Adipocyte (in vitro differentiated cells): ENCODE data around the gene LRBA.

Experiments used
- DNase-seq: peaks from one replicate; pipeline ENCODE4 v3.0.0-alpha.2; 2015; ENCODE audit warnings: low read depth
- H3K27me3 ChIP-seq: replicated peaks from 2 replicates; pipeline ENCODE4 v1.7.0; 2013; ENCODE audit warnings: mild to moderate bottlenecking, low read length, moderate library complexity; ENCODE audit not compliant: control insufficient read depth, insufficient read depth
- H3K36me3 ChIP-seq: 2 replicates; pipeline ENCODE4 v1.7.0; 2013; ENCODE audit warnings: low read length, mild to moderate bottlenecking, moderate library complexity; ENCODE audit not compliant: control insufficient read depth, insufficient read depth, severe bottlenecking
- H3K4me1 ChIP-seq: 2 replicates; pipeline ENCODE4 v1.7.0; 2013; ENCODE audit warnings: mild to moderate bottlenecking, low read length, moderate library complexity; ENCODE audit not compliant: control insufficient read depth, insufficient read depth
- H3K4me3 ChIP-seq: 2 replicates; pipeline ENCODE4 v1.7.0; 2013; ENCODE audit warnings: mild to moderate bottlenecking, low read length, moderate library complexity
- H3K9ac ChIP-seq: 2 replicates; pipeline ENCODE4 v1.7.0; 2013; ENCODE audit warnings: mild to moderate bottlenecking, low read length, moderate library complexity
- H3K9me3 ChIP-seq: 2 replicates; pipeline ENCODE4 v1.7.0; 2013; ENCODE audit warnings: mild to moderate bottlenecking, low read length, moderate library complexity; ENCODE audit not compliant: control insufficient read depth

Gene LRBA

DNA sequence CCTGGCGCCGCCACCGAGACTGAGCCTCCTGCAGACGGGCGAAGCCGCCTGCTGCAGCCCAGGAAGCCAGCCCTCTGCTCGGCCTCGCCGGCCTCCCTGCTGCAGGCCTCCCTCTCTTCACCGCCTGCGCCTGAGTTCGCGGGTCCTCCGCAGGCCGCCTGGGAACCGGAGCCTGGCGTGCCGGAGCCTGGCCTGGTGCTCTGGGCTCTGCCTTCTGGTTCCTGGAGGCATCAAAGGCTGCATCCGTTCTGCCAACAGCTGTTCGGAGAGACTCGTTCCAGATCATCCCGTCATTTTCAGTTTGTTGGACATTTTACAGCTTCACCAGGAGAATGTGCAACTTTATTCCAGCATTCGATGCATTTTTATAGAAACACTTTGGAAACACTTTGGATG, 758.9 kb downstream of the LRBA start:
- Histone ChIP-seq H3K4me3 (no peak overlapping the region), H3K27me3 (no peaks in the 10 kb centered on the region), H3K4me1 (no peaks in the 10 kb centered on the region), H3K9me3 (peaks cover 3% of the 10 kb centered on the region), H3K9ac (no peak overlapping the region), H3K36me3 (peaks cover 13% of the 10 kb centered on the region)
- DNase-seq: no peak

DNA sequence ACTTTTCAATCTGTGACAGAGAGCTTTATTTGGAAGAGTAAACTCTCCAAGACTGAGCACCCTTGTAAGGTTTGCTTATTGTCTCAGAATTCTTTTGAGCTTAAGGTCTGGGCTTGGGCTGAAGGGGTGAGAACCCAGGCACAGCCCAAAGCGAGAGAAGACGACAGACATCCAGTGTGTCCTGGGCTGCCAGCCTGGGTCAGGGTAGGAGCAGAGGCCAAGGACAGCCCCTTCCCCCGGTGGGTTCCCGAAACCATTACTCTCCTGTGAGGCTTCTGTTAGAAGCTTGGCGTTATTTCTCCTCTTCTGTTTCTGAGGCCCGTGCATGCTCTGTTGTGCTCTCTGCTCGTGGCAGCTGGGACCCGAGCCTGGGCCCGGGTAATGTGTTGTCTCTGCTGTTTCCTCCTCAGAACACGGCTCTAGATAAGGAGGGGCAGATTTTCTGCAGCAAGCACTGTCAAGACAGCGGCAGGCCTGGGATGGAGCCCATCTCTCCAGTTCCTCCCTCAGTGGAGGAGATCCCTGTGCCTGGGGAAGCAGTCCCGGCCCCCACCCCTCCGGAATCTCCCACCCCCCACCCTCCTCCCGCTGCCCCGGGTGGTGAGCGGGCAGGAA, 759.4 kb downstream of the LRBA start:
- Histone ChIP-seq H3K9ac (no peak overlapping the region), H3K36me3 (peaks cover 13% of the 10 kb centered on the region), H3K4me1 (no peaks in the 10 kb centered on the region), H3K9me3 (peaks cover 3% of the 10 kb centered on the region), H3K27me3 (no peaks in the 10 kb centered on the region), H3K4me3 (no peak overlapping the region)
- no peak for DNase-seq

DNA sequence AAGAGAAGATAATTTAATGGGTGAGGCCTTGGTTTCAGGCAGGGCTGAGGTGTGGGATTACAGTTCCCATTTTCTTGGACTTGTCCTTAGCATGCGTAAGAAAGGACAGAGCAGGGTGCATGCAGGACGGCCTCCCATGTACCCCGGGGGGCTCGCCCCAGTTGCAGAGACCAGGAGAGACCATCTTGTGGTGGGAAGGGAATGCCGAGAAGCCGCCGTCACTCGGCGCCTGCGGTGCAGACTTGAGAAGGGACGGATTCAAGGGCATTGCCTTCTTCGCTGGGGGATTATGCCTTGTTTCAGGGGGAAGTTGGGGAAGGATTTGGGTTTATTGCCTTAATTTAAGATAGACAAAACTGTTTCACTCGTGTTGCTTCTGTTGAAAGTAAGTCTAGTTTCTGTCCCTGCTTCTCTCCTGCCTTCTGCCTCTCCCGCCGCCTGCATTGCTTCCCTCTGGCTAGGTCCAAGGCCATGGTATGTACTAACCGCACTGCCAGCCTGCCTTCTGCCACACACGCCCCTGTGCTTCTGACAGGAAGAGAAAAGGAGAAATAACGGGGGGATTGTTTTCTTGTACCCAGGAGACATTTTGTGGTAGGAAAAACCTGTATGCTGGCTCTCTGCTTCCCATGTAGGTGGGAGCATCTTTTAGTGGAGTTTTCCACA, 761.0 kb downstream of the LRBA start:
- Histone ChIP-seq H3K27me3 (no peaks in the 10 kb centered on the region), H3K9me3 (peaks cover 3% of the 10 kb centered on the region), H3K9ac (no peak overlapping the region), H3K4me1 (no peaks in the 10 kb centered on the region), H3K4me3 (no peak overlapping the region), H3K36me3 (peaks cover 9% of the 10 kb centered on the region)
- DNase-seq: no peak

DNA sequence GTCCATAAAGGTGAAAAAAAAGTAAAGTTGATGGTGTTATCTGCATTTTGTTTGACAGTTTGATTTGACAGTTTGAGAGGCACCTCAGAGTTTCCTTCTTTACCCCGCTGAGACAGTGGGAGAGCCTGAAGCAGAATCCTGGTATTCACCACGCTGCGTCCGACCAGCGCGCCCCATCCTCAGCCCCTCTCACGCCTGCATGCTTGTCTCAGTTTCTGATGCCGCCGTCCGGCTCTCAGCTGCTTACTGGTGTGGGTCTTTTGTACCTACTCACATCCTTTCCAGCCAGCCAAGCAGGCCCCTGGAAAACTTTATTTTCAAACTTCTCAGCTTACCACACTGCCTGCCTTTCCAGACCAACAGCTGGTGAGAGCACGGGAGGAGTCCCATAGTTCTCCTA, 761.7 kb downstream of the LRBA start:
- Histone ChIP-seq H3K4me1 (no peaks in the 10 kb centered on the region), H3K36me3 (peaks cover 9% of the 10 kb centered on the region), H3K27me3 (no peaks in the 10 kb centered on the region), H3K9me3 (peaks cover 3% of the 10 kb centered on the region), H3K9ac (no peak overlapping the region), H3K4me3 (no peak overlapping the region)
- DNase-seq: no peak

DNA sequence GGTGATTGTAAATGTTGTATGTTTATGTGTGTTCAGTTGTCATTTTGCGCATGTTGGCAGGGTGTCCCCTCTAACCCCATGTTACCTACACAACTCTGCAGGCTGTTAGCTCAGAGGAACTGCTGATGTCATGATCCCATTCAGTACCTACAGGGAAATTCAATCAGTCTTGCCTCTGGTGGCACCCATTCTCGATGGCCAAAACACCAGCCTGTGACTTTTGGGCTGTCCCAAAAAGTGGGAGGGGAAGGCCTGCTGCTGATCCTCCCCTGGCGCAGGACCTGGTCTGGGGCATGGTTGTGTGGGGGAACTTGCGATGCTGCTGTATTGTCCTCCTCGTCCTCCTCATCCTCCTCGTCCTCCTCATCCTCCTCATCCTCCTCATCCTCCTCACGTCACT, 762.3 kb downstream of the LRBA start:
- peaks cover 9% of the 10 kb centered on the region for H3K36me3 ChIP-seq
- no peaks in the 10 kb centered on the region for H3K27me3 ChIP-seq
- no peak overlapping the region for H3K4me3 ChIP-seq

DNA sequence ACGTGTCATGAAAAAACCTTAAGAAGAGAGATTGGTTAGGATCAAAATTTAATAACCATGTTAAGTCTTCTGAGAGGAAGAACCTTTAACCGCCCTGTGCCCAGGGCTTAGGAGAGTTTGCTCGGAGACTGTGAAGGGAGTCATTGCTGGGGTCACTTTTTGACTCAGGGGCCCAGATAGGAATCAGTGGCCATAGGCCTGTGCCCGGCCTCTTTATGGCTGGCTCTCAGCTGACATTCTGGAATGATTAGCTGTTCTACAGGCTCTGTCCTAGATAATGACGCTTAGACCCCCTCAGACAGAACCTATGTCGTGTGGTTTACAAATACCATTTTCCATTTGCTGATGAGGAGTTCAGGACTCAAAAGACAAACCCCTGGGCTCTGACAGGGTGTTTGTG, 762.8 kb downstream of the LRBA start:
- Histone ChIP-seq H3K36me3 (peaks cover 7% of the 10 kb centered on the region), H3K27me3 (no peaks in the 10 kb centered on the region), H3K4me1 (no peaks in the 10 kb centered on the region), H3K4me3 (no peak overlapping the region), H3K9me3 (peaks cover 3% of the 10 kb centered on the region), H3K9ac (no peak overlapping the region)
- no peak for DNase-seq

More for the DNA sequence above, 762.3 kb downstream of the LRBA start:
- H3K9me3 ChIP-seq: peaks cover 3% of the 10 kb centered on the region
- DNase-seq: no peak
- H3K4me1 ChIP-seq: no peaks in the 10 kb centered on the region
- no peak overlapping the region for H3K9ac ChIP-seq

DNA sequence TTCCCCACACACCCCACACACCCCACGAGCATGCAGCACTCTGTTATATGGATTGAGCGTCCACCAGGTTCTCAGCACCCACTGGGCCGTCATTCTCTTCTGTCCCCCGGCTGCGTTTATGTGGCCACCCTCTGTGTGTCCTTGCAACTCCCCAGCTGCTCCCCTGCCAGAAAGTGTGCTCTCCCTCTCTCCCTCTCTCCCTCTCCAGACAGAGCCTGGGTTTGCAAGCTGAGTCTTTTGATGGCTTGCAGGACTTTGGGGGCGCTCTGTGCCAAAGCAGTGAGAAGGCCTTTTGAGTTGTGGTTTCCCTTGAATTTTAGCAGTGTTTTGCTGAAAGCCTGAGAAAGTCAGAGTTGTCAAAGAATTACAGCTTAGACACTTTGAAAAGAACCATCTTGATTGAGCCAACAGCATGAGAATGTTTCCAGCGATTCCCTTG, 763.3 kb downstream of the LRBA start:
- H3K4me3 ChIP-seq: no peak overlapping the region
- no peaks in the 10 kb centered on the region for H3K4me1 ChIP-seq
- peaks cover 6% of the 10 kb centered on the region for H3K36me3 ChIP-seq
- no peaks in the 10 kb centered on the region for H3K27me3 ChIP-seq
- H3K9me3 ChIP-seq: peaks cover 3% of the 10 kb centered on the region
- H3K9ac ChIP-seq: no peak overlapping the region
- no peak for DNase-seq

DNA sequence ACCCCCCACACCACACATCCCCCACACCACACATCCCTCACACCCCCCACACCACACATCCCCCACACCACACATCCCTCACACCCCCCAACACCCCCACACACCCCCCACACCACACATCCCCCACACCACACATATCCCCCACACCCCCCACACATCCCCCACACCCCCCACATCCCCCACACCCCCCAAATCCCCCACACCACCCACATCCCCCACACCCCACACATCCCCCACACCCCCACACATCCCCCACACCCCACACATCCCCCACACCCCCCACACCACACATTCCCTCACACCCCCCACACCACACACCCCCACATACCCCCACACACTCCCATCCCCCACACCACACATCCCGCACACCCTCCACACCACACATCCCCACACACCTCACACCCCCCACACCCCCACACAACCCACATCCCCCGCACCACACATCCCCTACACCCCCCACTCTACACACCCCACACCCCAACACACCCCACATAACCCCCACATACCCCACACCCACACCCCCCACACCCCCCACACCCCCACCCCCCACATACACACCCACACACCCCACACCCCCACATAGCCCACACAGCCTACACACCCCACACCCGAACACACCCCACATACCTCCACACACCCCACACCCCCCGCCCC, 764.0 kb downstream of the LRBA start:
- H3K9me3 ChIP-seq: peaks cover 3% of the 10 kb centered on the region
- H3K27me3 ChIP-seq: no peaks in the 10 kb centered on the region
- DNase-seq: no peak
- H3K36me3 ChIP-seq: peaks cover 6% of the 10 kb centered on the region
- no peak overlapping the region for H3K4me3 ChIP-seq
- H3K9ac ChIP-seq: no peak overlapping the region
- no peaks in the 10 kb centered on the region for H3K4me1 ChIP-seq

DNA sequence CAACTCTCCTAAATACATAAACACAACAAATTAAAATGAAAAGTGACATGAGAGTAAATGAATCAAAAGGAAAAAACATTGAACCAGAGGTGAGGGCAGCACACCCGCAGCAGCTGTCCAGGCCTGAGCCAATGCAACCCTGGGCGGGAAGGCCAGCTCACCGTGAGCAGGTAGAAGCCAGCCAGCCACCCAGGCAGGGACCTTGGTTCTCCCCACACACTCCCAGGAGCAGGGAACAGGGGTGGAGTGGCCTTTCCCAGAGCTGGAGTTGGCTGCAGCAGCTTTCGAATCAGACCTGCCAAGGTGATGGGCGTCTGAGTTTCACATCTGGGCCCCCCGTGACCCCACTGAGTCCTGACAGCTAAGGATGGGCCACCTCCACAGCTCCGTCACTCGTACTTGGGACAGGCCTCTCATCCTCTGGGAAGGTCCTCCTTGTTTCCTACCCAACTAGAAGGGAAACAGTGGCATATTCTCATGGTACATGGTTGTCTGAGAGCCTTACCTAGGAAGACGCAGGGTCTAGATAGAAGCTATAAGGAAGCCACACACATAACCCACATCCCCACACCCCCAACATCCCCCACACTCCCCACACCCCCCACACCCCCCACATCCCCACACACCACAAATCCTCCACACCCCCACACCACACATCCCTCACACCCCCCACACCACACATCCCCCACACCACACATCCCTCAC, 764.6 kb downstream of the LRBA start:
- Histone ChIP-seq H3K4me1 (no peaks in the 10 kb centered on the region), H3K27me3 (no peaks in the 10 kb centered on the region), H3K36me3 (peaks cover 6% of the 10 kb centered on the region), H3K9me3 (peaks cover 3% of the 10 kb centered on the region), H3K9ac (no peak overlapping the region), H3K4me3 (no peak overlapping the region)
- no peak for DNase-seq

DNA sequence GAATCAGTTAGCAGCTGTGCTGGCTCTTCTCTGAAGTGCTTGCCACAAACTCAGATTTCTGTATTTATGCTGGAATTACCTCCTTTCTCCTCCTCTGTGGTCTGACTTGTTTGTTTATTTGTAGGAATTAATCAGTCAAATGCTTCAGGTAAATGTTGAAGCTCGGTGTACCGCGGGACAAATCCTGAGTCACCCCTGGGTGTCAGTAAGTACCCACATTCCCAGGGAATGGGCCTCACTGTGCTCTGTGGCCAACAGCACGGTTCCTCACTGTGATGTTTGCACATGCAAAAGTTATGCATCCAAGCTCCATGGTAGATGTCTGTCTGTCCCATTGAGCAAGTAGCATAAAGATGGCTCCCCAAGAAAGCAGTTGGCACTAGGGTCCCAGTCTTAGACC, 766.9 kb downstream of the LRBA start:
- H3K9ac ChIP-seq: no peak overlapping the region
- no peak for DNase-seq
- H3K4me3 ChIP-seq: no peak overlapping the region
- no peaks in the 10 kb centered on the region for H3K9me3 ChIP-seq
- H3K27me3 ChIP-seq: no peaks in the 10 kb centered on the region
- H3K4me1 ChIP-seq: no peaks in the 10 kb centered on the region
- no peaks in the 10 kb centered on the region for H3K36me3 ChIP-seq

DNA sequence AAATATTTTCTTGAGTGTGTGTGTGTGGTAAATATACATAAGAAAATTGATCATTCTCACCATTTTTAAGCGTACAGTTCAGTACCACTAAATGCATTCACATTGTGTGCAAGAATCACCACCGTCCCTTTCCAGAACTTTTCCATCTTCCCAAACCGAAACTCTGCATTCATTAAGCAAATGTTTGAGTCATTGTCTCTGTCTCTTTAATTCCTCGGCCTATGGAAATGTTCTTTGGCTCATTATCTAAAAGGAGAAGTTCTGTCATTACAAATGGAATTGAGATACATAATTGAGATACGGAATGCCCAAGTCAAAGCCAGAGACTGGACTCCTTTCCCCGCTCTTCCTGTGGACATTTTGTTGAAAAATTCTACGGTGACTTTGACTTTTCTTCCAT, 767.9 kb downstream of the LRBA start:
- Histone ChIP-seq H3K9ac (no peak overlapping the region), H3K4me3 (no peak overlapping the region), H3K27me3 (no peaks in the 10 kb centered on the region), H3K9me3 (no peaks in the 10 kb centered on the region), H3K36me3 (no peaks in the 10 kb centered on the region), H3K4me1 (no peaks in the 10 kb centered on the region)
- no peak for DNase-seq
